MV-4-11 (cell line): ENCODE data around the gene OSBPL6.
"Not testable (repeated sequence)": the region's sequence is repeated elsewhere in the genome, so short reads cannot be mapped to it uniquely, and the experiment has no call there.

ENCODE experiments used
- DNase-seq: peaks from one replicate; lab custom pipeline; 2025; lab: John Stamatoyannopoulos, UW

The OSBPL6 gene

GRCh38 chr2:178198441-178198840, 4.1 kb downstream of the OSBPL6 start:
- DNase-seq, result not testable (repeated sequence)

DNA sequence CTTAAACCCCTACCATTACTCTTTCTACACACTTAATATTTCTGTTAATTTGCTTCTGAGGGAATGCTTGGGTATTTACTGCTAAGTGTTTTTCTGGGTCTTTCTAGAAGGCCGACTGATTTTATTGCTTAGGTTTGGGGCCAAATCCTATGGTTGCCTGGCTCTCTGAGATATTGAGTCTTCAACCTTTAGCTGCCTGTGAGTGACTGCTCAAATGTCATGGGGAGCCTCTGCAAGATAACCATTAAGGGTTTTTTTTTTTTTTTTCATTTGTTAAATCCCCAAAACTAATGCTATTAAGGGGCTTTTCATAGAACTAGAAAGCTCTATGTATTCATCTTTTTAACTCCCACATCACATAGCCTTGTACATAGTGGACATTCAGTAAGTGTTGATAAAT, 5.0 kb downstream of the OSBPL6 start:
- DNase-seq, result no peak

DNA sequence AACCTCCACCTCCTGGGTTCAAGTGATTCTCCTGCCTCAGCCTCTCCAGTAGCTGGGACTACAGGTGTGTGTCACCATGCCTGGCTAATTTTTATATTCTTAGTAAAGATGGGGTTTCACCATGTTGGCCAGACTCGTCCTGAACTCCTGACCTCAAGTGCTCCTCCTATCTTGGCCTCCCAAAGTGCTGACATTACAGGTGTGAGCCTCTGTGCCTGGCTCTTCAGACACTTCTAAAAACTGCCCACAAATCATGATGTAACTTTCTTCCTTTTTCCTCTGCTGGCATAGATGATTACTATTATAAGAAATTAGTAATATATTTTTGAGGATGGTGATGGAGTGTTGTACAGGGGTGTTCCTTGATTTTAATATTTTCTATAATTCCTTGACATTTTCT, 6.0 kb downstream of the OSBPL6 start:
- DNase-seq, result no peak

DNA sequence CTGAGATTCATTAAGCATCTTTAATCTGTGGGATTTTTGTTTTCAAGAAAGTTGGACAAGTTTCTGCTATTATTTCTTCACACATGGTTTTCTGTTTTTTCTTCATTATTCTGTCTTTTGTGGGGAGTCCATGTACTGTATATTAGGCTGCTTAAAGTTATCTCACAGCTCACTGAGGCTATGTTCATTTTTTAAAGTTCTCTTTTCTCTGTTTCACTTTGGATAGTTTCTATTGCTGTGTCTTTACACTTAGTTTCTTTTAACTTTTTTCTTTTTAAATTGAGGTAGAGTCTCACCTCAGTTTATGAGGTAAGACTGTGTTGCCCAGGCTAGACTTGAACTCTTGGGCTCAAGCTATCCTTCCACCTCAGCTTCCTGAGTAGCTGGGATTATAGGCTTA, 8.6 kb downstream of the OSBPL6 start:
- DNase-seq, result no peak

GRCh38 chr2:178204977-178205376, 10.7 kb downstream of the OSBPL6 start:
- DNase-seq, result no peak

- no peak for DNase-seq
Measured at GRCh38 chr2:178205853-178206521, 11.7 kb downstream of the OSBPL6 start.

DNA sequence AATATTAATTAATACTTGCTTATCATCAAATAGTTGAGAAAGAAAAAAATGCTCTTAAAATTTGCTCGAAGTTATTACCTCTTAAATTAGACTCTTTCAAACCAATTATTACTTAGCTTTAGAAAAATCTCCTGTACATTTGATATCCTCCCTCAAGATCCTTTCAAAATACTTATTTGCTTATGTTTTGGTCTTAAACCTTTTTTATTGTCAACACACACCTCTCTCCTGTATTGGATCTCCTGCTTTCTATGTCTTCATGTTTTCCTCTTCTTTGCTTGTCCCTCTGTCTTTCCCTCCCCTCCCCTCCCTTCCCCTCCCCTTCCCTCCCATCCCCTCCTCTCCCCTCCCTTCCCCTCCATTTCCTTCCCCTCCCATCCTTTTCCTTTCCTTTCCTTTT, 14.0 kb downstream of the OSBPL6 start:
- DNase-seq, result no peak

DNA sequence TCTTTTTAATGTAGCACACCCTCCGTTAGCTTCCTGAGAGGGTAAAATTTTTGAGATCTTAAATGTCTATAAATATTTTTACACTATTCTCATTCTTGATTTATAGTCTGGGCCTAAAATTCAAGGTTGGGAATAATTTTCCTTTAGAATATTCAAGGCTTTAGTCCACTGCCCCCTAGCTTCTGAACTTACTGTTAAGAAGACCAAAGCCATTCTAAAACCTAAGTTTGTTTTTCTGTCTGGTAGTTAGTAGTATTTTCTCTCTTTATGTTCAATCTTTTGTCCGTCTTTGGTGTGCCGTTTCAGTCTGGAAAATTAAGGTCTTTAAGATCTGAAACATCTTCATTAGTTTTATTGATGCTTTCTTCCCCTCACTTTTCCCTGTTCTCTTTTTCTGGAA, 14.5 kb downstream of the OSBPL6 start:
- DNase-seq, result no peak

- DNase-seq, result no peak
Measured at GRCh38 chr2:178211460-178211859, 17.1 kb downstream of the OSBPL6 start.

- no peak for DNase-seq
Measured at GRCh38 chr2:178211943-178212342, 17.6 kb downstream of the OSBPL6 start.

GRCh38 chr2:178213991-178214390, 19.7 kb downstream of the OSBPL6 start:
- DNase-seq, result peak; percentile 15

DNA sequence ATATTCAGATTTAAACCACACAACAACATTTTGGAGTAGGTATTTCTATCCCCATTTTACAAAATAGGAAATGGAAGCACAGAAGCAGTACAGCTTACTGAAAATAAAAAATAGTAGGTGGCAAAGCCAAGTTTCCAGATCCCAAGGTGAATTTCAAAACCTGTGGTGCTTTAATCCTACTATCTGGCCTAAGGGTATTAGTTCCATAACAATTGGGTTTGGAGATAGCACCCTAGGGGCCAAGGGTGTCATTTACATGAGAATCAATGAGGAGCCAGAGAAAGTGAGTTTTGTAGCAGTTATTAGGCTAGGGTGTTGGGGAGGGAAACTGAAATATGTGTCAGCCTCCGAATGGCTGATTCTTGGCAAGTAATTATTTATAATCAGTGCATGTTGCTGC, 24.9 kb downstream of the OSBPL6 start:
- no peak for DNase-seq

- DNase-seq, result no peak
Measured at GRCh38 chr2:178220814-178221213, 26.5 kb downstream of the OSBPL6 start.

DNA sequence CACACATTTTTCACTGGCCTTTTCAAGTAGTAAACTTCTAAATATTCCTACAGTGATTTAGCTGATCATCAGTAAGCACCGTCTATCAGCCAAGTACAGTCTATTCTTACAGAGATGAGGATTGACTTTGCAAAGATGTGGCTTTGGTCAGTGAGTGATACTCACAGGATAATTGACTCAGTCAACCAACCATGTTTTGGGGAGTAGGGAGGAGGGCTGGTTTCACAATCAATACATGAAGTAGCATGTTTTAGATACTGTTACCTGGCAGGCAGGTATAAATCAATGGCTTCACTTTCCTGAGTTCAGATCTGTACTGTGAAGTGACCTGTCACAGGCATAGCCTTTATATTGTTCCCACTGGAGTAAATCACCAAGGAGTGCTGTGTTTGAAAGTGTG, 27.2 kb downstream of the OSBPL6 start:
- no peak for DNase-seq

DNA sequence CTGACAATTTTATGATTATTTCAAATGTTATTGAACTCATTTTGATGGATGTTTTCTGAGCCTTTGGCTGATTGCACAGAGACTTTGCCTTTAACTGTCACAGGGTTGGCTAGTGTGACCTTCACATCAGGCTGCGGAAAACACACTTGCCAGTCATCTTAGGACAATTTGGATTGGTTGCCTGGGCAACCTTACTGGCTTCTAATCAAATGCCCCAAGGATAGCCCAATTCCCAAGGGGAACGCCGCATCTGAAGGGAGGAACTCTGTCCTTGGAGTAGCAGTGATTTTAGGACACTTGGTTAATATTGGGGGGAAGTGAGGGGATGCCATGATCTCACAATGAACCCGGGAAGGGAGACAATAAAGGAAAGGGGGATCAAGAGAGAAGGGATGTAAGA, 29.5 kb downstream of the OSBPL6 start:
- DNase-seq, result no peak

GRCh38 chr2:178225006-178225805, 30.9 kb downstream of the OSBPL6 start:
- no peak for DNase-seq

DNA sequence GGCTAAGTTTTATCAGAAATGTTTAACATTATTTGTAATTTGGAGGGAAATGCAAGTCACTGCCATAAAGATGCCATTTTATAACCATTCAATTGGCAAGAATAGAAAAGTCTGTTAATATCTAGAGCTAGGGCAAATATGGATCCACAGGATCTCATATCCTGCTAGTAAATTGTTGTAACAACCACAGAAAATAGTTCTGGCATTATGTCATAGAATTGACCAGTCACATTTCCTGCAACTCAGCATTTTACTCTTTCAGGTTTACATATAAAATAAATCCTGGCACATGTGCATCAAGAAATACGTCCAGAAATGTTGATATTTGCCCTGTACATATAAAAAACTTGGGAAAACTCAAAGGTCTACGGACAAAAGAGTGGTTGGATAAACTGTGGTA, 32.9 kb downstream of the OSBPL6 start:
- no peak for DNase-seq

GRCh38 chr2:178229927-178230326, 35.6 kb downstream of the OSBPL6 start:
- peak; percentile 92 for DNase-seq

GRCh38 chr2:178230396-178230795, 36.1 kb downstream of the OSBPL6 start:
- DNase-seq, result no peak

DNA sequence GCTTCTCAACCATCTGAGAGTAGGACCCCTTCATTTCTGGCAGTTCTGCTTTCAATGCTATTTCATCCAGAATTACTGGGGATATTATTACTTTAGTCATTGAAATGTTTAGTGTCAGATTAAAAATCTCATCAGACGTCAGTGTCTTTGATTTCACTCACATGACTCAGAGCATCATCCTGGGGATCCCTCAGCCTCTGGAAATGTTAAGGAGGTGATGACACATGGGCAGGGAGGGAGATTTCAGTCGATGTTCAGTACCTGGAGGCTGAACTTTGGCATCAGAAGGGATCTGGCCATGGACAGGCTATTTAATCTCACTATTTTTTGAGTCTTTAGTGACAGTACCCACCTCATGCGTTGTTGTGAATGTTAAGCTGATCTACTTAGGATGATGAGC, 39.1 kb downstream of the OSBPL6 start:
- DNase-seq, result no peak

GRCh38 chr2:178234648-178235047, 40.3 kb downstream of the OSBPL6 start:
- no peak for DNase-seq

DNA sequence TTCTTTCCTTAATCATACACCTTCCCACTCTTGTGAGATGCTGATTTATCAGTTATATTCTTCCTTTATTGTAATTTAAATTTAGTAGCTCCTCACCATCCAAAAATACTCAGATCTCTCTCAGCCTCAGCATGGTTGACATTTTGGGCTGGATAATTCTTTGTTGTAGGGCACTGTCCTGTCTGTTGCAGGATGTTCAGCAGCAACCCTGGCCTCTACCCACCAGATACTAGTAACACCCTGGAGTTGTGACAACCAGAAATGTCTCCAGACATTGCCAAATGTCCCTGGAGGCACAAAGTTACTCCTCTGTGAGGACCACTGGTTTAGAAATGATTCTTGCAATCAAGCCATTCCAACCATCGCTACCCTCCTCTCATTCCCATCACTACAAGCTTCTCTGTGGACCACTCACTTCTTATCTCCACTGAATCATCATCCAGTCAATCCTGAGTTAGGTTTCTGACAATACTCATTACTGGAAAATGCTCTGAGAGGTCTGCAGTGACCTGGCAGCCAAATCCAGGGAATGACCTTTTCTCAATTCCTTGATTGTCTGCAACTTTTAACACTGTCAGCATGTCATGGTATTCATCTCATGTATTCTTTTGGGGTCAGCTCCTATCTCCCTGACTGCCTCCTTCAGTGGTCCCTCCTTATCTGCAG, 43.3 kb downstream of the OSBPL6 start:
- no peak for DNase-seq

DNA sequence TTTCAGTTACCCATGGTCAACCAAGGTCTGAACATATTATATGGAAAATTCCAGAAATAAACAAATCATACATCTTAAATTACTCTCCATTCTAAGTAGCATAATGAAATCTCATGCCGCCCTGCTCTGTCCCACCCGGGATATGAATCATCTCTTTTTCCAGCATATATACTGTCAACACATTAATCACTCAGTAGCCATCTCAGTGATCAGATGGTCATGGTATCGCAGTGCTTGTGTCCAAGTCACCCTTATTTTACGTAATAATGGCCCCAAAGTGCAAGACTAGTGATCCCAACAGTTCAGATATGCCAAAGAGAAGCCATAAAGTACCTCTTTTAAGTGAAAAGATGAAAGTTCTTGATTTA, 43.8 kb downstream of the OSBPL6 start:
- no peak for DNase-seq
